SK-N-SH (cell line): Measurements from ENCODE around the gene POLR1E. TPM values are rescaled to one million over a fixed set of nuclear protein-coding genes. Genes with fewer than 3 reads are reported as not detected.
"Not testable (repeated sequence)": the region's sequence is repeated elsewhere in the genome, so short reads cannot be mapped to it uniquely, and the experiment has no call there.

Source experiments
- CTCF ChIA-PET: fragments of 300-600, 350-600 bp; formaldehyde crosslinking; extraction: SDS; loops from one replicate; lab custom pipeline; 2021; lab: Yijun Ruan, JAX
- POLR2A ChIA-PET: fragments of 350-600 bp; sonication (Branson Sonifier 250); formaldehyde crosslinking; extraction: SDS; loops from one replicate; lab custom pipeline; 2020; ENCODE audit warnings: antibody characterized with exemption, inconsistent platforms; lab: Yijun Ruan, JAX
- DNase-seq: peaks from one replicate; pipeline ENCODE4 v3.0.0; 2012
- H2AFZ ChIP-seq: fragments of 200-600 bp; sonication (generic); 2 replicates; pipeline ENCODE4 v1.8.1; 2016; ENCODE audit warnings: antibody characterized with exemption, mild to moderate bottlenecking, low read depth
- H3F3A ChIP-seq: fragments of 200-600 bp; sonication (generic); replicated peaks from 2 replicates; pipeline ENCODE3; 2016; ENCODE audit warnings: antibody characterized with exemption, mild to moderate bottlenecking; ENCODE audit not compliant: insufficient read depth
- H3K27ac ChIP-seq, 2 experiments: fragments of 200-500 bp in 1 of 2; fragments of 200-600 bp in 1 of 2; sonication (Bioruptor generic) in 1 of 2; sonication (generic), shearing (Covaris generic) in 1 of 2; 2 replicates each; pipeline versions ENCODE4 v1.5.1 to v1.6.1; 2014 to 2016; ENCODE audit warnings: low read depth in 2 of 2, inconsistent platforms in 1 of 2, low read length in 1 of 2, mild to moderate bottlenecking in 1 of 2, mixed read lengths in 1 of 2
- H3K27me3 ChIP-seq: fragments of 200-600 bp; sonication (generic), shearing (Covaris generic); 2 replicates; pipeline ENCODE4 v1.6.1; 2016; ENCODE audit warnings: mixed run types; ENCODE audit not compliant: insufficient read depth
- H3K36me3 ChIP-seq, 2 experiments: fragments of 200-500 bp in 1 of 2; fragments of 200-600 bp in 1 of 2; sonication (Bioruptor generic) in 1 of 2; sonication (generic) in 1 of 2; replicated peaks in 1 of 2; 2 replicates each; pipeline versions ENCODE3 to v1.5.1; 2014 to 2016; ENCODE audit warnings: low read length in 1 of 2, mild to moderate bottlenecking in 1 of 2; ENCODE audit not compliant: insufficient read depth in 2 of 2, control insufficient read depth in 1 of 2
- H3K4me1 ChIP-seq, 2 experiments: fragments of 200-500 bp in 1 of 2; fragments of 200-600 bp in 1 of 2; sonication (Bioruptor generic) in 1 of 2; sonication (generic), shearing (Covaris generic) in 1 of 2; 2 replicates each; pipeline versions ENCODE4 v1.5.1 to v1.6.1; 2014 to 2016; ENCODE audit warnings: low read depth in 1 of 2, low read length in 1 of 2, mixed run types in 1 of 2; ENCODE audit not compliant: insufficient read depth in 2 of 2, control insufficient read depth in 1 of 2
- H3K4me2 ChIP-seq: fragments of 200-600 bp; sonication (generic), shearing (Covaris generic); 2 replicates; pipeline ENCODE4 v1.6.1; 2017; ENCODE audit warnings: mixed run types
- H3K4me3 ChIP-seq, 2 experiments: fragments of 200-500 bp in 1 of 2; fragments of 200-600 bp in 1 of 2; sonication (Bioruptor generic) in 1 of 2; sonication (generic), shearing (Covaris generic) in 1 of 2; 2 replicates each; pipeline versions ENCODE4 v1.5.1 to v1.8.1; 2014 to 2016; ENCODE audit warnings: low read depth in 2 of 2, inconsistent platforms in 1 of 2, low read length in 1 of 2, mild to moderate bottlenecking in 1 of 2, mixed read lengths in 1 of 2, moderate library complexity in 1 of 2
- H3K79me2 ChIP-seq: fragments of 200-600 bp; sonication (generic); 2 replicates; pipeline ENCODE4 v1.8.1; 2017; ENCODE audit warnings: mild to moderate bottlenecking; ENCODE audit not compliant: insufficient read depth
- H3K9ac ChIP-seq: fragments of 200-600 bp; sonication (generic); 2 replicates; pipeline ENCODE4 v1.6.1; 2017; ENCODE audit warnings: mixed run types
- H3K9me2 ChIP-seq: fragments of 200-600 bp; sonication (generic); 2 replicates; pipeline ENCODE4 v1.6.1; 2017; ENCODE audit warnings: mixed run types
- H3K9me3 ChIP-seq: fragments of 200-600 bp; sonication (generic); 2 replicates; pipeline ENCODE4 v1.6.1; 2017; ENCODE audit warnings: mixed run types, mild to moderate bottlenecking, moderate library complexity
- H4K20me1 ChIP-seq: fragments of 200-600 bp; sonication (generic); 2 replicates; pipeline ENCODE4 v1.6.1; 2017; ENCODE audit warnings: mild to moderate bottlenecking, mixed run types; ENCODE audit not compliant: insufficient read depth
- ELF1 ChIP-seq: IDR thresholded peaks from 2 replicates; pipeline ENCODE4 v1.4.0; 2012
- FOXM1 ChIP-seq: IDR thresholded peaks from 2 replicates; pipeline ENCODE4 v1.4.0; 2012; ENCODE audit warnings: low read depth, mild to moderate bottlenecking
- GABPA ChIP-seq: IDR thresholded peaks from 2 replicates; pipeline ENCODE4 v1.4.0; 2012; ENCODE audit warnings: low read depth, mild to moderate bottlenecking
- GATA2 ChIP-seq: sonication (generic); formaldehyde crosslinking; IDR thresholded peaks from 2 replicates; pipeline ENCODE4 v1.5.0; 2020; ENCODE audit warnings: mild to moderate bottlenecking, missing genetic modification reagents
- JUND ChIP-seq: IDR thresholded peaks from 2 replicates; pipeline ENCODE4 v1.4.0; 2012
- MEF2A ChIP-seq: IDR thresholded peaks from 2 replicates; pipeline ENCODE4 v1.4.0; 2012; ENCODE audit warnings: low read depth, borderline replicate concordance
- POLR2AphosphoS5 ChIP-seq: IDR thresholded peaks from 2 replicates; pipeline ENCODE4 v1.6.1; 2012; ENCODE audit warnings: low read depth, low read length
- RAD21 ChIP-seq: IDR thresholded peaks from 2 replicates; pipeline ENCODE4 v1.6.1; 2012; ENCODE audit warnings: mild to moderate bottlenecking, low read length
- RXRA ChIP-seq: IDR thresholded peaks from 2 replicates; pipeline ENCODE4 v1.4.0; 2012; ENCODE audit warnings: low read depth, mild to moderate bottlenecking, borderline replicate concordance
- TEAD4 ChIP-seq: IDR thresholded peaks from 2 replicates; pipeline ENCODE4 v1.4.0; 2012; ENCODE audit warnings: mild to moderate bottlenecking, borderline replicate concordance; ENCODE audit not compliant: insufficient read depth
- YY1 ChIP-seq: IDR thresholded peaks from 2 replicates; pipeline ENCODE4 v1.4.0; 2012; ENCODE audit warnings: low read depth, mild to moderate bottlenecking
- WGBS: methylation state at CpG from one replicate; pipeline ENCODE4 v1.1.6; 2017; ENCODE audit warnings: low lambda C conversion rate; 5-methylcytosine and 5-hydroxymethylcytosine counted together
- polyA plus RNA-seq, 3 experiments: library from polyadenylated mRNA; depleted of rRNA; stranded (reverse); fragments of >200 nt; gene quantifications; 2 replicates each; pipeline ENCODE4 v1.2.3, GENCODE V29; 2012

The POLR1E gene
- polyA plus RNA-seq, 1 of the 3 experiments (the other 2 are of a cell fraction) = 38.8 TPM

DNA sequence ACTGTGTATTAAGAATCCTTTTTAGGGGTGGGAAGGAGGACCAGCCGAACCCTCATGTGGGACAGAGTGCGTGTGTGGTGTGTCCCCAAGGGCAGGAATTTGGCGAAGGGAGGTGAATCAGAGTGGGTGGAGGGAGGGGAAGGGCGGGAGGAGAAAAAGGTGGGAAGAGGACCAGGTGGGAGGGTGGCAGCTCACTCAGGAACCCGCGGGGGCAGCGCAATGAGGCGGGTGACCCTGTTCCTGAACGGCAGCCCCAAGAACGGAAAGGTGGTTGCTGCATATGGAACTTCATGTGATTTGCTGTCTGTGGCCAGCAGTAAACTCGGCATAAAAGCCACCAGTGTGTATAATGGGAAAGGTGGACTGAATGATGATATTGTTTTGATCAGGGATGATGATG lies 8.8 kb upstream of the POLR1E start:
- CTCF ChIA-PET = no interaction called here
- Histone ChIP-seq H3K4me1 (no peaks in the 10 kb centered on the region), H2AFZ (no peak overlapping the region), H3K9me3 (peaks cover 9% of the 10 kb centered on the region; the same call in 1 of the 2 replicates), H3K4me2 (no peak overlapping the region), H4K20me1 (no peaks in the 10 kb centered on the region), H3K79me2 (no peaks in the 10 kb centered on the region), H3K4me3 (no peak overlapping the region), H3K9ac (no peak overlapping the region), H3K27me3 (no peaks in the 10 kb centered on the region), H3K27ac (no peak overlapping the region)
- WGBS = 53% methylated on average over 11 of the region's 11 CpGs
- POLR2A ChIA-PET = no interaction called here
- TF ChIP-seq FOXM1 (no peak), MEF2A (no peak), ELF1 (no peak), RXRA (no peak), JUND (no peak), RAD21 (no peak), GATA2 (no peak), TEAD4 (no peak), YY1 (no peak), GABPA (no peak), POLR2AphosphoS5 (no peak)
- TF ChIP-seq, all 33 proteins: peak for 0
- Histone ChIP-seq H3K36me3 (no peaks in the 10 kb centered on the region), H3K9me2 (no peaks in the 10 kb centered on the region), H3F3A (peaks cover 16% of the 10 kb centered on the region)
- no peak for DNase-seq

DNA sequence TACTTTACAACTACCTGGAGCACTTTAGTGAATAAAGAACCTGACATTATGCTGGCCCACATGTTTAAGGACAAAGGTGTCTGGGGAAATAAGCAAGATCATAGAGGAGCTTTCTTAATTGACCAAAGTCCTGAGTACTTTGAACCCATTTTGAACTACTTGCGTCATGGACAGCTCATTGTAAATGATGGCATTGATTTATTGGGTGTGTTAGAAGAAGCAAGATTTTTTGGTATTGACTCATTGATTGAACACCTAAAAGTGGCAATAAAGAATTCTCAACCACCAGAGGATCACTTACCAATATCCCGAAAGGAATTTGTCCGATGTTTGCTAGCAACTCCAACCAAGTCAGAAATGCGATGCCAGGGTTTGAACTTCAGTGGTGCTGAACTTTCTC lies 8.3 kb upstream of the POLR1E start:
- H2AFZ ChIP-seq, H3K4me2 ChIP-seq, H3K27me3 ChIP-seq, H3K9ac ChIP-seq, H3K4me1 ChIP-seq, H3K36me3 ChIP-seq, H3K9me3 ChIP-seq, DNase-seq, H3K4me3 ChIP-seq, H3K79me2 ChIP-seq, CTCF ChIA-PET, H3K9me2 ChIP-seq, POLR2A ChIA-PET, H3K27ac ChIP-seq, H4K20me1 ChIP-seq: not testable (repeated sequence)
- peaks cover 12% of the 10 kb centered on the region for H3F3A ChIP-seq
- 66% methylated on average over 4 of the region's 4 CpGs for WGBS

DNA sequence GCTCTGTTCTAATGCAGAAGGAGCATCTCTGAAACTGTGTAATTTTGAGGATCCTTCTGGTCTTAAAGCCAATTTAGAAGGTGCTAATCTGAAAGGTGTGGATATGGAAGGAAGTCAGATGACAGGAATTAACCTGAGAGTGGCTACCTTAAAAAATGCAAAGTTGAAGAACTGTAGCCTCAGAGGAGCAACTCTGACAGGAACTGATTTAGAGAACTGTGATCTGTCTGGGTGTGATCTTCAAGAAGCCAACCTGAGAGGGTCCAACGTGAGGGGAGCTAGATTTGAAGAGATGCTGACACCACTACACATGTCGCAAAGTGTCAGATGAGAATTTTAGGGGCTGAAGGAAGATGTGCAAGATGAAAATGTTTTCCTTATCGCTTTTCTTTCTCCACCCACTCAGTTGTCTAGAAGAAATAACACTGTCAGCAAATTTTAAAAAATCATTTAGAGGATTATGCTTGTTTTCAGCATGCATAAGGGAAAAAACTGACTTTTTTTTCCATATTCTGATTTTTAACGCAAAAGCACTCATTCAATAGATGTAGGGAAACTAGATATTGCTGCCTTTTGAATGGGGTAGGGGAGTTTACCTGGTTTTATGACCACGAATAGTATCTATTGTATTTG lies 7.6 kb upstream of the POLR1E start:
- H3K79me2 ChIP-seq, H3K9me2 ChIP-seq, H3K27me3 ChIP-seq, H2AFZ ChIP-seq, DNase-seq, H3K4me3 ChIP-seq, H3K9me3 ChIP-seq, H3F3A ChIP-seq, H3K9ac ChIP-seq, H3K27ac ChIP-seq, POLR2A ChIA-PET, H3K36me3 ChIP-seq, H3K4me2 ChIP-seq, H4K20me1 ChIP-seq, H3K4me1 ChIP-seq: not testable (repeated sequence)
- WGBS = 61% methylated on average over 5 of the region's 5 CpGs
- CTCF ChIA-PET = interaction anchor here (1.3 kb wide), 1 partner anchor 9 kb away, joined by 3 read pairs; no protein-coding TSS in a partner anchor
